Brain pericyte (primary cell): ENCODE data around the gene CCDC146.
"Not testable (repeated sequence)": the region's sequence is repeated elsewhere in the genome, so short reads cannot be mapped to it uniquely, and the experiment has no call there.

Experiments used
- DNase-seq: peaks from one replicate; pipeline ENCODE4 v3.0.0-alpha.2; 2012; ENCODE audit warnings: low read depth, low spot score

CCDC146 gene

GRCh38 chr7:77246026-77246640 is 123.7 kb downstream of the CCDC146 start:
- DNase-seq: no peak

GRCh38 chr7:77247206-77247850 is 124.9 kb downstream of the CCDC146 start:
- DNase-seq: peak; percentile 44

- DNase-seq: no peak
These were observed 125.7 kb downstream of the CCDC146 start for GRCh38 chr7:77248154-77248553.

- DNase-seq: no peak
These were observed 130.1 kb downstream of the CCDC146 start for GRCh38 chr7:77252506-77252905.

- DNase-seq: no peak
These were observed 130.7 kb downstream of the CCDC146 start for GRCh38 chr7:77253151-77253550.

- no peak for DNase-seq
These were observed 132.0 kb downstream of the CCDC146 start for GRCh38 chr7:77254429-77254828.

GRCh38 chr7:77254915-77255314 is 132.5 kb downstream of the CCDC146 start:
- DNase-seq: no peak

- DNase-seq: no peak
These were observed 135.6 kb downstream of the CCDC146 start for GRCh38 chr7:77258014-77258413.

GRCh38 chr7:77258593-77258992 is 136.2 kb downstream of the CCDC146 start:
- no peak for DNase-seq

- no peak for DNase-seq
These were observed 139.9 kb downstream of the CCDC146 start for GRCh38 chr7:77262316-77262715.

- DNase-seq: no peak
These were observed 143.3 kb downstream of the CCDC146 start for GRCh38 chr7:77265666-77266065.

GRCh38 chr7:77266291-77266794 is 143.9 kb downstream of the CCDC146 start:
- DNase-seq: no peak

GRCh38 chr7:77269360-77270093 is 147.1 kb downstream of the CCDC146 start:
- DNase-seq: no peak

GRCh38 chr7:77270094-77270480 is 147.7 kb downstream of the CCDC146 start:
- no peak for DNase-seq

- DNase-seq: no peak
These were observed 149.4 kb downstream of the CCDC146 start for GRCh38 chr7:77271766-77272165.

GRCh38 chr7:77275663-77276062 is 153.2 kb downstream of the CCDC146 start:
- not testable (repeated sequence) for DNase-seq

- DNase-seq: no peak
These were observed 153.7 kb downstream of the CCDC146 start for GRCh38 chr7:77276120-77276519.

- DNase-seq: no peak
These were observed 159.5 kb downstream of the CCDC146 start for GRCh38 chr7:77281780-77282478.

GRCh38 chr7:77282897-77283296 is 160.5 kb downstream of the CCDC146 start:
- no peak for DNase-seq

- DNase-seq: no peak
These were observed 161.6 kb downstream of the CCDC146 start for GRCh38 chr7:77284005-77284404.

- DNase-seq: no peak
These were observed 162.2 kb downstream of the CCDC146 start for GRCh38 chr7:77284616-77285015.

GRCh38 chr7:77288676-77289320 is 166.4 kb downstream of the CCDC146 start:
- DNase-seq: no peak
